Measurements from ENCODE around the gene ERRFI1.
"Not testable (repeated sequence)": the region's sequence is repeated elsewhere in the genome, so short reads cannot be mapped to it uniquely, and the experiment has no call there.

The ERRFI1 gene

GRCh38 chr1:8026153-8026975 is at the start of gene ERRFI1:
Gene ERRFI1, minus strand, starts transcription at chr1:8026309. Its CDS starts 10,690 bp downstream, at chr1:8015619.
- H3K4me3 ChIP-seq (ENCODE audit: low read depth, low read length): peak within 1 kb of the TSS; percentile 85

GRCh38 chr1:8075511-8076051 is 49.5 kb upstream of the ERRFI1 start:
- no peak overlapping the region for H3K4me3 ChIP-seq (ENCODE audit: low read depth, low read length)

GRCh38 chr1:8073112-8073855 is 47.2 kb upstream of the ERRFI1 start:
- H3K4me3 ChIP-seq (ENCODE audit: low read depth, low read length): no peak overlapping the region

- H3K4me3 ChIP-seq (ENCODE audit: low read depth, low read length): no peak overlapping the region
Measured at GRCh38 chr1:8070381-8070811, 44.3 kb upstream of the ERRFI1 start.

- H3K4me3 ChIP-seq (ENCODE audit: low read depth, low read length): not testable (repeated sequence)
Measured at GRCh38 chr1:8069614-8070320, 43.7 kb upstream of the ERRFI1 start.

- no peak overlapping the region for H3K4me3 ChIP-seq (ENCODE audit: low read depth, low read length)
Measured at GRCh38 chr1:8065369-8065768, 39.3 kb upstream of the ERRFI1 start.

GRCh38 chr1:8063298-8064036 is 37.4 kb upstream of the ERRFI1 start:
- H3K4me3 ChIP-seq (ENCODE audit: low read depth, low read length): no peak overlapping the region

- H3K4me3 ChIP-seq (ENCODE audit: low read depth, low read length): no peak overlapping the region
Measured at GRCh38 chr1:8062861-8063260, 36.8 kb upstream of the ERRFI1 start.

- no peak overlapping the region for H3K4me3 ChIP-seq (ENCODE audit: low read depth, low read length)
Measured at GRCh38 chr1:8061673-8062386, 35.7 kb upstream of the ERRFI1 start.

- no peak overlapping the region for H3K4me3 ChIP-seq (ENCODE audit: low read depth, low read length)
Measured at GRCh38 chr1:8061210-8061609, 35.1 kb upstream of the ERRFI1 start.

GRCh38 chr1:8059161-8059622 is 33.1 kb upstream of the ERRFI1 start:
- H3K4me3 ChIP-seq (ENCODE audit: low read depth, low read length): no peak overlapping the region

GRCh38 chr1:8057779-8058178 is 31.7 kb upstream of the ERRFI1 start:
- H3K4me3 ChIP-seq (ENCODE audit: low read depth, low read length): not testable (repeated sequence)

- no peak overlapping the region for H3K4me3 ChIP-seq (ENCODE audit: low read depth, low read length)
Measured at GRCh38 chr1:8055973-8056372, 29.9 kb upstream of the ERRFI1 start.

- no peak overlapping the region for H3K4me3 ChIP-seq (ENCODE audit: low read depth, low read length)
Measured at GRCh38 chr1:8053878-8054567, 27.9 kb upstream of the ERRFI1 start.

- no peak overlapping the region for H3K4me3 ChIP-seq (ENCODE audit: low read depth, low read length)
Measured at GRCh38 chr1:8051650-8052049, 25.5 kb upstream of the ERRFI1 start.

GRCh38 chr1:8049229-8049628 is 23.1 kb upstream of the ERRFI1 start:
- not testable (repeated sequence) for H3K4me3 ChIP-seq (ENCODE audit: low read depth, low read length)

- no peak overlapping the region for H3K4me3 ChIP-seq (ENCODE audit: low read depth, low read length)
Measured at GRCh38 chr1:8047686-8048445, 21.8 kb upstream of the ERRFI1 start.

- no peak overlapping the region for H3K4me3 ChIP-seq (ENCODE audit: low read depth, low read length)
Measured at GRCh38 chr1:8047112-8047511, 21.0 kb upstream of the ERRFI1 start.
